GM18520 (cell line): ENCODE data around the gene DGCR2.
A peak's percentile ranks its signal among the peaks of the same experiment; 100 is the strongest.

Experiments used
- ATAC-seq: cut with Tn5 transposase; IDR thresholded peaks from one replicate; pipeline ENCODE4 v1.9.1; 2021; ENCODE audit not compliant: unreplicated experiment

The DGCR2 gene

DNA sequence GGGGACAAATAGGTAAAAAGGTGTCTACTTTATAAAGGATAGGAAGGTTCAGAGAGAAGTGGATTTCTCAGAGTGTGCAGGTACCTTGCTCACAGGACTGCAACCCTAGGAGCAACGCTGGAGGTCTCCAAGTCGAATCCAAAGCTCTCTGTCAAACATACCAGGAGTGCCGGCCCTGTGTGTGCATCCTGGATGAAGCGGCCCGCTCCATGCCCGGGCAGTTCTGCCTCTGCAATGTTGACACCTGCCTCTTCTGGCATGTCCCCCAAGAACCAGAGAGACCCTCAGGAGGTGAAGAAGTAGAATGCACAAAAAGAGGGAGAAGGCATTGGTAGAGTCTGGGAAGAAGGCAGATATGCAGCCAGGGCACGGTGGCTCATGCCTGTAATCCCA lies 5.8 kb upstream of the DGCR2 start:
- ATAC-seq: no peak

DNA sequence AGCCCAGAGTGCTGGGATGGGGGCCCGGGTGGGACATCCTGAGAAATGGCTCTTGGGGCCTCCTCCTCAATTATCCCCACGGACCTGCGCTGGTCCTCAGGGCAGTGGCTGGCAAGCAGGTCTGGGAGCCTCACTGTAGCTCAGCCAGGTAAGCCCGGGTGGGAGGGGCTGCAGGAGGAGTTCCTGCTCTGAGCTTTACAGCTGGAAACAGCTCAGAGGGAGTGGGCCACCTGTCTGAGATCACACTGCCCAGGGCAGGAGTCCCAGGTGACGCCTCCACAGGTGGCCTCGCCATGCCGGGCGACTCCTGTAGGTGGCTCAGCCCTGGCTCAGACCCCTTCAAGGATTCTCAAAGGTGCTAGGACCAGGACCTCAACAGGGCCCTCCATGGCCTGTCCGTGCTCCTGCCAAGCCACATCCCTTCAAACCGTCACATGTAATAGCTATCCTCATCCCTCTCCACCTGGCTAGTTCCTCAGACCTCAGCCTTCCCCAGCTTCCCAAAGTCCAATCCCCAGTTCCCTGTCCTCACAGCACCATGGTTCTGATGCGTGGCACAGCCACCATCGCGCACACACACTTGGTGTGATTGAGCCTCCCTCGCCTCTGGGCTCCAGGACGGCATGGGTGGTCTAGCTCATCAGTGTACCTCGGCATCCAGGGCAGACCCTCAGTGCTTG lies 5.3 kb upstream of the DGCR2 start:
- no peak for ATAC-seq

DNA sequence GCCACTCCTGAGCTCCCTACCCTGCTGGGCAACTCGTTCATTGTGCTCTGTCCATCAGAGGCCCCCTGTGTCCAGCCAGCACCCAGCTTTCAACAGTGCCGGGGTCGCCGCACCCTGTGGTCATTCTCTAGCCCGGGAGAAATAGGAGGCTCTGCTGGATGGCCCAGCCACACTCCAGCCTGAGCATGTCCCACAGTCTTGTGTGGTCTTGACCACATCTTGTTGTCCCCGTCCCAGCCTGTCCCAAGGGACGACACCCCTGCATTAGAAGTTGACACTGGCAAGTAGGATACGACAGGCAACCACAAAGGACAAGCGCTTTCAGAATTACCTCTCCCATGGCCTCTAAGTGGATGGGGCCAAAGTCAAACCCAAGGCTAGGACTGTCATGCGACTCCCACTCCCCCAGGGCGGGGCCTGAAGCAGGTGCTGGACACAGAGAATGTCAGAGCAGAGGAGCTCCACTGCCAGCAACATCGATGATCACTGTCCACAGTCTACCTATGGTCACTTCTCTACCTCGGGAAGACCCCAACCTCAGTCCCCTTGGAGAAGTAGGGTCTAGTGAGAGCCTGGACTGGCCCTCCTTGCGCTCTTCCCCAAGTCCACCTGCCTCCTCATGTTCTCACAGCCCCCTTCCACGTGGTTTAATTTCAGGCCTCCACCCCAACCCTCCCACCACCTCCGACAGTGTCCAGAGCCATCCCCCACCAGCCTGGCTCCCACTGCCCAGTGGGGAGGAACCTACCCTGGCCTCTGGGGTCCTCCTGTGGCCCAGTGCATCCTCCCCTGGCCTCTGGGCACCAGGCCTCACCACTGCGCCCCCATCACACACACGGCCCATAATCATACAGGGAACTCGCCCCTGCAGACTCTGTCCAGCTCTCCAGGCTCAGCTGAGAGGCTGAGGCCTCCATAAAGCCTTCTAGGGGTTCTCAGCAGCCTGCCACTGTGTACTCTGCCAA lies 4.4 kb upstream of the DGCR2 start:
- ATAC-seq: no peak

DNA sequence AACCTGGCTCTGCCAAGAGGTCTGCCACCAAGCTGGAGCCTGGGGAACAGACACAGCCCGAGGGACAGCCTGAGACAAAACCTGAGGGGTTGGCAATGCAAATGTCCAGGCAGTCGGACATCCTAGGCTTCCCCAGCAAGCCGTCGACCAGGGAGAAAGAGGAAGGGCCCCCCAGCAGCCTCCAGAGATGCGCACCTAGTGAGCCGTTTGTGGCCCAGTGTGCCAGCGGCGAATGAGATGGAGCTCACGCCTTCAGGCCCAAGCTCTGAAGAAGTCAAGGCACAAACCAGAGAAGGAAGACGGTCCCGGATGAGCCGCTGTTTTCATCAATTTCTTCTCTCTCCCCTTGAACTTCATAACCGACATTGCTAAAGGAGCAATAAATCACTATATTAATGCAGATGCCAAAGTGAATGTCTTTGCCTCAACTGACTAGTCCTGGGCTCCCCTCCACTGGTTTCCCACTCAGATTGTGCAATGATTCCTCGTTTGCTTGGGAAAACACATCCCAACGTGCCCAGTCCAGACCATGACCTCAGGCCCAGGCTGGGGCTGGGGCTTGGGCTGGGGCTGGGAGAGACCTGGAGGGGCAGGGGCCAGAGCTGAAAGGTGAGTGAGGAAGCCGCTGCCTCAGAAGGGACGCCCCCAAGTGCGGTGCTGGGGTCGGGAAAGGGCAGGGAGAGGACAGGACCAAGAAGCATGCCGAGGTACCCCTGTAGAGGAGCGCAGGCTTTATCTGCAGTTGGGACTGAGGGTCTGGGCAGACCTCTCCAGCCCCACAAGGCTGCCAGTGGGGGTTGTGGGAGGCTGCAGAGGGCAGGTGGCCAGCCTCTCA lies 3.5 kb upstream of the DGCR2 start:
- ATAC-seq: no peak

DNA sequence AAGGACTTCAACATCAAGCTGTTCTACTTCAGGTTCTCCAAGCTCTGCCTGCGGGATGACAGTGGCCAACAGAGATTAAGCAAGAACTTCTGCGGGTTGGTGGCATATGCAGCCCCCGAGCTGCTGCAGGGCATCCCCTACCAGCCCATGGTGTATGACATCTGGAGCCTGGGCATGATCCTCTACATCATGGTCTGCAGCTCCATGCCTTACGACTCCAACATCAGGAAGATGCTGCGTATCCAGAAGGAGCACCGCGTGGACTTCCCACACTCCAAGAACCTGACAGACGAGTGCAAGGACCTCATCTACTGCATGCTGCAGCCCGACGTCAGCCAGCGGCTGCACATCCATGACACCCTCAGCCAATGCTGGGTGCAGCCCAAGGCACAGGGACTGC lies 2.8 kb upstream of the DGCR2 start:
- no peak for ATAC-seq

DNA sequence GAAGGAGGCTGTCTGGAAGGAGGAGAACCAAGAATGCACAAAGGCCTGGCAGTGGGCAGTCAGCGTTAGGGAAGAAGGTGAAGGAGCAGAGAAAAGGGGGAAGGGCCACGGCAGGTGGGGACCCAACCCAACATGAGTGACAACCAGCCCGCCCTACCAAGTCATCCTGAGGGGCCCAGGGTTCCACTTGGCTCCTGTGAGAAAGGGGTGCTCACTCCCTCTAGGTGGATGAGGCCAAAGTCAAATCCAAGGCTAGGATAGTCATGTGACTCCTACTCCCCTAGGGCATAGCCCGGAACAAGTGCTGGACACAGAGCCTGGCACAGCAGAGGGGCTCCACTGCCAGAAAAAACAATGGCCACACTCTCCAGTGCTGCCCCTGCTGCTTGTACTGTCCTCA lies 2.2 kb upstream of the DGCR2 start:
- no peak for ATAC-seq

DNA sequence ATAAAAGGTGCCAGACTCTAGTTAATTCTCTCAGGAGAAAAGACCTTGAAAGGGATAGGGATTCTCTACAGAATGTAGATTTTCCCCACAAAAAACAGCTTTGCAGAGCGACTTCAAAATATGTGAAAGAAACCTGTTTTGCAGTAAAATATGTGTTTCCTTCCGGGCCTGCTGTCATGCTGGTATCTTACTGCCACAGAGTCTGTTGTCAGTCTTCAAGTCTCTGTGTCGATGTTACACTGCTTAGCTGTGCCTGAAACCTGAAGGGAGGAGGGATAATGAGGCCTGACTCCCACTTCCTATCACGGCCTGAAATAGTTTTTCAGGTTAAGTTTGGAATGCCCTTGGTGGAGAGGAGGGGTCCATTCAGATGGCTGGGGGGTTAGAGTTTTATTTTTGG lies 1.7 kb upstream of the DGCR2 start:
- ATAC-seq: no peak

DNA sequence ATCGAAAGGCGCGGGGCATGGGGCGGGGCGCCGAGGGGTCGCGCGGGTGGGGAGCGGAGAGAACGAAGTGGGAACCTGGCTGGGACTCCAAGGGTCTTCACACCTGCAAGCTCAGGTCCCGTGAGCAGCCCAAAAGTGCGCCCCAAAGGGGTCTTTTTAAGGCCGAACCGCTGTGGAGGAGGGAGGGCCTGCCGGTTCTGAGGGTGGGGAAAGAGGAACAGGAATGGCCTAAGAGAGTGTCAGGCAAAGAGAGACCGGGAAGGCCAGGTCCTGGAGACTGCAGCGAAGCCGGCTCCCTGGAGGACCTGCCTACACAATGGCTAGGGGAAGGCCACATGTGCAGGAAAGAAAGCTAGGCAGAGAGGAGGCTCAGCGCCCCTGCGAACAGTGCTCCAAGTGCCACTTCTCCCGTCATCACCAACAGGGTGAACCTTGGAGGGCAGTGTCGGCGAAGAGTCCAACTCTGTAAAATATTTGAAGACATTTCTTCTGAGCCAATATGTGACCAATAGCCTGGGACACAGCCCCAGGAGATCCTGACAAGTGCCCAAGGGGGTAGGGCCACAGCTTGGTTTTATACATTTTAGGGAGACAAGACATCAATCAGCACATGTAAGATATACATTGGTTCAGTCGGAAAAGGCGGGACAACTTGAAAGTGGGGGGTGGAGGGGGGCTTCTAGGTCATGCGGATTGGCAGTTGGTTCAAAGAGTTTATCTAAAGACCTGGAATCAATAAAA lies 710 bp upstream of the DGCR2 start:
- no peak for ATAC-seq

DNA sequence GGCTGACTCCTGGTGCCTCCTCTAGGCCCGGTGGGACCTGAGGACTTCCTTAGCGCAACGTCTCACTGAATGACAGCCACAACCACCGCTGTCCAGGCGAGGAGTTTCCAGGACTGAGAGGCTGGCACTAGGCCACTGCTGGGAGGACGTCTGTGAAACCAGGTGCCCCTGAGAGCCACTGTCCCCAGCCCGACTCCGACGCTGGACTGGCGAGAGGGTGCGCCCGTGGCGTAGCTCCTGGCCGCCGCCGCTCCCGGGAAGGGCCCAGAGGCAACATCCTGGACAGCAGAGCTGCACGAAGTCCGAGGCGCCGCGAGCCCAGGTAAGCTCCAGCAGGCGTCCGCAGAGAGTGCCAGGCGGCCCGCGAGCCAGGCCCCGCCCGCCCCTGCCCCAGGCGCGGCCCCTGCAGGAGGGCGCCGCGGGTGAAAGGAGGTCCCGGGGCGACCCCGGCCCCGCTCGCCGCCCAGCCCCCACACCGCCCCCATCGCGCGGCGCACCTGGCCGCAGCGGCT lies 525 bp downstream of the DGCR2 start:
- peak; percentile 11 for ATAC-seq

DNA sequence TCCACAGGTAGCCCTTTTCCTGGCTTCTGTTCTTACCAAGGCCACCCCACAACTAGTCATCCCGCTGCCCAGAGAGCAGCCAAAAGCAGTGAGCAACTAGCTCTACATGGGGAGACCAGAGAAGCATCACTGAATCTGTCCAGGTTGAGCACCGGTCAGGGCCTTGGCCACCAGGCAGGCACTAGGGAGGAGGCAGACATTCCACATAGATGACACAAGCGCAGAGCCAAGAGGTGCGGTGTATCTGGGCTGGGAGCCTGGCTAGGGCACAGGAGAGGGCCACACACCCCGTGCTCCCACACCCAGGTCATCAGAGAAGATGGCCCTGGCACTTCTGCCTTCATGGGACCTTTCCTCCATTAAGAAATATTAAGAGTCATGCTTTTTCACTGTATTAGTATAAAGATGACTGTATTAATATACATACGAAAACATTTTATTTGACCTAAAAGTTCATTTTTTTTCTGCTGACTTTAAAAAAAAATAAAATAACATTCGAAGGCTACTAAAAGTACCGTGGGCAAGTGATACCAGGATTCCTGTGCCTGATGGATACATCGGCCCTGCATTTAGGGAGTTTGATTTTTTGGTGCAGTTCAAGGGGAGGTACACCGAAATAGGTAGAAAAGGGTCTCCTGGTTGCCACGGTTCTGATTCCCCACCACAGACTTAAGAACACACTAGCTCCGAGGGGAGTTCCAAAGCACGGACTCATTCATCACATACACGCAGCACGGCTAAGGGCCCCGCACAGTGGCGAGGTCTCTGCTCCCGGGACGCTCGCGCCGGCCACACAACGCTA lies 1.2 kb downstream of the DGCR2 start:
- no peak for ATAC-seq

DNA sequence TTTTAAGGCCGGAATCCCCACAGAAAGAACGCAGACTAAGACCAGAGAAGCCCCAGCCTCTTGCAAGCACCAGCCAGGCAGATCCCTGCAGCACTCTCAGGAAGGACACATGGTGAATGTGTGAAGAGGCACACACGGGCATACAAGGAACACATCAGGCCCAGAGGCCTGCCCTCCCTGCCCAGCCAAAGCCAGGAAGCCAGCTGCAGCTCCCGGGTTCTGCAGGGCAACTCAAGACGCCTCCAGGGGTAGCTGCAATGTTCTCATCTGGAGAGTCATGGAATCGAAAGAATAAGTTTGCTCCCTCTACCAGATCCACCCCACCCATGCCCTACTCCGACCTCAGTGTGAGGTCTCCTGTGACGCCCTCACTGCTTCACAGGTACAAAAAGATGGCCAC lies 2.3 kb downstream of the DGCR2 start:
- no peak for ATAC-seq

DNA sequence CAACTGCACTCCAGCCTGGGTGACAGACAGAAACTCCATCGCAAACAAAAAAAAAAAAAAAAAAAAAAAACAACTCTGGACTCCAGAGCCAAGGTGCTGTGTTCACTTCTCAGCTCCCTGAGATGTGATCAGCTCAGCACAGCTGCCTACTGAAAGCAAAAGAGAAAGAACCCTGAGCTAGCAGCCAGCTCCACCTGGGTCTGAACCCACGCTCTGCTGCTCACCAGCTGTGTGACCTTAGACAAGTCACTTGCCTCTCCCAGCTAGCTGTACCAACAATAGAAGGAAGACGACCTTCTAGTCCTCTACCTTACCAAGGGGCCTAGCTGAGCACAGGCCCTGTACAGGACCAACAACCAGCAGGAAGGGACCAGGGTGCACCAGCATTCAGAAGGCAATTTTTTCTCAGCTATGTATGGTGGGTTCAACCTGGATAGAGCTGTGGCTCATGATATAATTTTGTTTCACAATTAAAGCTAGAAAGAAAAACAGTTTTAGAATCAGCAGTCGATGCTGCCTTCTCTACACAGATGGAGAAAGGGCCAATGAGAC lies 3.8 kb downstream of the DGCR2 start:
- peak; percentile 27 for ATAC-seq

DNA sequence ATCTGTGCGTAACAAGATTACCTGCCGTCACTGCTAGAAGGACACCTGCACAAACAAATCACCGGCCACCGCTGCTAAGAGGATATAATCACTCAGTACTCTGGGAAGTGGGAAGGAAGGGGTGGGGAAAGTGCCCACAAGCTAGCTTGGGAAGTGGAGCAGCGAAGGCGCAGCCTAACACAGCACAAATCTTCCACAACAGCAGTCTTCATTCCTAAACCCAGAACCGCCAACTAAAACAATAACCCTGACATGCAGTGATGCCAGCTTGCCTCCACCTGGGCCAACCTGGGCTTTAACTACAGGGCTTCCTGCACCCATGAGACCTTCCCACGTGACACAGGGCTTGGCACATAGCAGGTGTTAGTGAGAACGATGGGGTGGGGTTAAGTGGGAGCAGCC lies 5.1 kb downstream of the DGCR2 start:
- ATAC-seq: no peak

DNA sequence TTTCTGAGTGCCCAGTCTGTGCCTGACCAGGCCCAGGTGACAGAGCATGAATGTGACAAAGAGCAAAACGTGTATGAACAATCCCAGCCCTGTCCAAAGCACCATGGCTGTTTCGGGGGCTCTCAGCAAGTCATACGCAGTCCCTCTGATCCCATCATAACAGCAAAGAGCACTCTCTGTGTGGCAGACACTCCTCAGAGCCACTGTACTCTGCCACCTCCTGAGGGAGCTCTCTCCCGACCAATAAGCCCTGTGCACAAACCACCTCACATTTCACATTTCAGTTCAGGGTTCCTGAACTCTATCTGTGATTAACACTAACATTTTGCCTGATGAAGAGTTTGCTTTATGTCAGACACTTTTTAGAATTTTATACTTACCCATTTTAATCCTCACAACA lies 6.6 kb downstream of the DGCR2 start:
- ATAC-seq: no peak

DNA sequence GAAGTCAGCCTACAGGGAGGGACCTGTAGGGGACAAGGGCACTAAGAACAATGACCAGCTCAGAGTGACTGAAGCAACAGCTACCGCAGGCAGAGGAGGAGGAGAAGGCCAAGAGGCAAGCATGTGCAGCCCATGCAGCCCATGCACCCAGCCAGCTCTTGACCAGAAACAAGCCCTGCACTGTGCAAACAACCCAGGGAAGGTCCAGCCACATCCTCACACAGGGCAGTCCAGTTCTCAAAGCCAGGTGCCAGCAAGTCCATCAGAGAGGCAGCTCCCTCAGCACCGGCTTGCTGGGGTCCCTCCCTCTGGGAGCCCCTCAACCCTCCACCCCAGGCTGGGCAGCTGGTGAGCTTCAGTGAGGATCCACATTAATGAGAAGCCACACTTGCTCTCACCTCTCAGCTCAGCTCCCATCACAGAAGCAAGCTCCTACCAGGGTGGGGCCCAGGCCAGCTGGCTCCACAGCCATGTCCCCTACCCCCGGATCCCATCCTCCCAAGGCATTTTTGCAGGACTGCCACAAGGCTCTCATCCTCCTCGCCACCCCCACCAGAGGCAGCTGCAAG lies 7.1 kb downstream of the DGCR2 start:
- no peak for ATAC-seq

DNA sequence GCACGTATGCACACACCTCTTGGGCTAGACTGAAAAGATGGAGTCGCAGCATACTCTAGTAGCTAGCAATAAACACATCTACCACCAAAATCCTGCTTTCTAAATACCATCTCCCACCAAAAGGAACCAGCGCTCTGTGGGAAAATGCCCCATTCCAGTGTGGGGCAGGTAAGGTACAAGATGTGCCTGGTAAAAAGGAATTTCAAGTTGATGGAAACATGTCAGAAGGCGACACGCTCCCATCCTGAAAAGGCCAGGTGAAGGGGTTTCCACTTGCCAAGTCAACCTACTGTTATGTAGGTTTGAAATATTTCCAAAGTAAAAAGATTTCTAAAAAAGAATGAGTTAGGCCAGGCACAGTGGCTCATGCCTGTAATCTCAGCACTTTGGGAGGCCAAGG lies 8.8 kb downstream of the DGCR2 start:
- ATAC-seq: no peak

DNA sequence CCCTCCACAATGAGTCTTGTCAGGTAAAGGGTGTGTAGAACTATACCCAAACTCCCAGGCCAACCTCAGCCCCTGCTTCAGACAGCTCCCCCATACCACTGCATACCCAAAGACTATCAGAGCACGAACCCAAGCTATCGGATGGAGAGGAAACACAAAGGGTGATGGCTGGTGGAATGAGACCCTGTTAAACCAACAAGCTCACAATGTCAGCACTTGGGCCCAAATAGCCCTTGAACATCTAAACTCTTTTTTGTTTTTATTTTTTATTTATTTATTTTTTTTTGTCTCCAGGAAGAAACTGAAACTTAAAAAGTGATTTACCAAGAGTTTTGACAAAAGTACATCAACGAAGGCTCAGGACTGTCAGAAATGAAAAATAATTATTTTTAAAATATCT lies 10.6 kb downstream of the DGCR2 start:
- no peak for ATAC-seq

DNA sequence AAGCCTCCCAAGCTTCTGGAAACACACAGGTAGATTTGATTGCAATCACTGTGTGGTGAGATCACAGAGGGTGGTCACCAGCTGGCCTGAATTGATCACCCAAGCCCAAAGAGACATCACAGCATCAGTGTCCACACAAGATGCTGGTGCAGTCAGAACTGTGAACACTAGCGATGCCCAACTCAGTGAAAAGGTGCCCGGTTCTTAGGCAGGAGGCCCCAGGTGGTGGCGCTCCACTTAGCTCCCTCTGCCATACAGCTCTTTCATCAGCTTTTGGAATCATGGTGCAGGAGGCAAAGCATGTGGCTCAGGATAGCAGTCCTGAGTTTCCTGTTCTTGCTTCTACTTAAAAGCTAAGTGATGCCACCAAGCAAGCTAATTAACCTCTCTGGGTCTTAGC lies 11.1 kb downstream of the DGCR2 start:
- ATAC-seq: no peak

DNA sequence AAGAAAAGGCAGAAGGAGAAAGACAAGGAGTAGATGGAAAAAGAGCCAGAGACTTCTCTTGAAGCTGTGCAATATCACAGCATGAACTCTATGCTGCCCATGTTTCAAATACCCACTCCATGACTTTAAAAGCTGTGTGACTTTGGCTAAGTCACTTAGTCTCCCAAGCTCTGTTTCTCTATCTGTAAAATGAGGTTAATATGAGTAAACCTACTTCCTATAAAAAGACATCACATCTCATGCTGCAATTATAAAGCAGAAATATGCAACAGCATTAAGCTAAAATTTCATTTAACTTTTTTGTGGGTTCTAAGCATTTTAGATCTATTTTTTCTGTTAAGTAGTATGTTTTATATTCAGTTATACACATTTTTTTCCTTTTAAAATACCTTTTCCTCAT lies 11.6 kb downstream of the DGCR2 start:
- ATAC-seq: no peak
